NT2/D1 (cell line): Measurements from ENCODE around the gene CD109.
A peak's percentile ranks its signal among the peaks of the same experiment; 100 is the strongest.

Source experiments
- DNase-seq: peaks from one replicate; pipeline ENCODE4 v3.0.0-alpha.2; 2011; ENCODE audit warnings: low read depth, low spot score
- H3K27me3 ChIP-seq: 2 replicates; pipeline ENCODE4 v1.6.0; 2011; ENCODE audit warnings: mild to moderate bottlenecking; ENCODE audit not compliant: insufficient read length, insufficient read depth
- H3K36me3 ChIP-seq: 2 replicates; pipeline ENCODE4 v1.6.1; 2011; ENCODE audit warnings: mild to moderate bottlenecking, low read length, mixed read lengths; ENCODE audit not compliant: insufficient read depth, insufficient read length
- H3K4me1 ChIP-seq: 2 replicates; pipeline ENCODE4 v1.5.1; 2011; ENCODE audit not compliant: insufficient read depth, insufficient read length
- H3K4me3 ChIP-seq: 2 replicates; pipeline ENCODE4 v1.5.1; 2011; ENCODE audit warnings: low read depth; ENCODE audit not compliant: insufficient read length
- H3K9ac ChIP-seq: 2 replicates; pipeline ENCODE4 v1.6.0; 2011; ENCODE audit warnings: low read depth; ENCODE audit not compliant: insufficient read length
- H3K9me3 ChIP-seq: 2 replicates; pipeline ENCODE4 v1.5.1; 2011; ENCODE audit warnings: mild to moderate bottlenecking, low read length; ENCODE audit not compliant: insufficient read depth
- SUZ12 ChIP-seq: IDR thresholded peaks from 2 replicates; pipeline ENCODE4 v1.6.1; 2011; ENCODE audit not compliant: insufficient read length, insufficient read depth; ENCODE audit errors: extremely low read depth
- YY1 ChIP-seq: IDR thresholded peaks from 2 replicates; pipeline ENCODE4 v1.6.1; 2011; ENCODE audit not compliant: insufficient read length, insufficient read depth
- ZNF274 ChIP-seq: IDR thresholded peaks from 2 replicates; pipeline ENCODE4 v1.6.1; 2011; ENCODE audit warnings: mild to moderate bottlenecking, low read depth, low read length

The CD109 gene

GRCh38 chr6:73695619-73696421 lies at the start of gene CD109:
CD109 (plus strand) TSS chr6:73696203; CDS start chr6:73696216, 13 bp downstream.
- peaks cover 8% of the 10 kb centered on the region for H3K36me3 ChIP-seq

GRCh38 chr6:73648166-73648565 lies 47.8 kb upstream of the CD109 start:
- Histone ChIP-seq H3K4me1 (no peaks in the 10 kb centered on the region), H3K27me3 (no peaks in the 10 kb centered on the region), H3K9me3 (no peaks in the 10 kb centered on the region), H3K4me3 (no peak overlapping the region), H3K9ac (no peak overlapping the region), H3K36me3 (peaks cover 4% of the 10 kb centered on the region)
- no peak for DNase-seq
- TF ChIP-seq ZNF274 = no peak
- TF ChIP-seq SUZ12 = no peak
- TF ChIP-seq YY1 = no peak

More at GRCh38 chr6:73695619-73696421, at the start of gene CD109:
- DNase-seq = peak; percentile 48
- Histone ChIP-seq H3K27me3 (peaks cover 7% of the 10 kb centered on the region), H3K9ac (peak within 1 kb of the TSS; percentile 81), H3K4me3 (peak within 1 kb of the TSS; percentile 61), H3K4me1 (no peaks in the 10 kb centered on the region), H3K9me3 (no peaks in the 10 kb centered on the region)
- TF ChIP-seq ZNF274 = no peak
- TF ChIP-seq SUZ12 = no peak
- TF ChIP-seq YY1 = no peak

- no peak overlapping the region for H3K9ac ChIP-seq
- no peak overlapping the region for H3K4me3 ChIP-seq
- no peaks in the 10 kb centered on the region for H3K4me1 ChIP-seq
- peaks cover 4% of the 10 kb centered on the region for H3K36me3 ChIP-seq
- DNase-seq = no peak
- TF ChIP-seq YY1 (no peak), ZNF274 (no peak), SUZ12 (no peak)
- no peaks in the 10 kb centered on the region for H3K9me3 ChIP-seq
- H3K27me3 ChIP-seq = no peaks in the 10 kb centered on the region
These were observed 46.2 kb upstream of the CD109 start for GRCh38 chr6:73649783-73650182.

GRCh38 chr6:73652637-73653570 lies 43.1 kb upstream of the CD109 start:
- no peak for DNase-seq
- Histone ChIP-seq H3K9me3 (no peaks in the 10 kb centered on the region), H3K9ac (peak overlapping the region; percentile 70), H3K4me1 (no peaks in the 10 kb centered on the region), H3K27me3 (no peaks in the 10 kb centered on the region), H3K4me3 (peak overlapping the region; percentile 75), H3K36me3 (no peaks in the 10 kb centered on the region)
- TF ChIP-seq SUZ12 (no peak), ZNF274 (no peak), YY1 (no peak)

GRCh38 chr6:73653571-73654424 lies 42.2 kb upstream of the CD109 start, which contains the start of gene SLC17A5:
SLC17A5 (minus strand) TSS chr6:73653992; CDS start chr6:73653886, 106 bp downstream.
- H3K36me3 ChIP-seq = no peaks in the 10 kb centered on the region
- TF ChIP-seq YY1 (peak; percentile 88), ZNF274 (no peak)
- no peaks in the 10 kb centered on the region for H3K27me3 ChIP-seq
- H3K4me3 ChIP-seq = peak within 1 kb of the TSS; percentile 75
- H3K9me3 ChIP-seq = no peaks in the 10 kb centered on the region
- H3K4me1 ChIP-seq = no peaks in the 10 kb centered on the region
- H3K9ac ChIP-seq = peak within 1 kb of the TSS; percentile 79
- DNase-seq = peak; percentile 81

GRCh38 chr6:73655341-73655917 lies 40.6 kb upstream of the CD109 start:
- TF ChIP-seq SUZ12 (no peak), ZNF274 (no peak), YY1 (no peak)
- no peaks in the 10 kb centered on the region for H3K27me3 ChIP-seq
- H3K9ac ChIP-seq = no peak overlapping the region
- H3K4me3 ChIP-seq = no peak overlapping the region
- no peak for DNase-seq
- no peaks in the 10 kb centered on the region; the same call in 1 of the 2 replicates for H3K9me3 ChIP-seq
- no peaks in the 10 kb centered on the region for H3K4me1 ChIP-seq
- no peaks in the 10 kb centered on the region for H3K36me3 ChIP-seq
